Left ventricle myocardium superior (tissue), 1 donor: ENCODE measurements around the gene ANKRD18A. TPM values are rescaled to one million over a fixed set of nuclear protein-coding genes. Genes with fewer than 3 reads are reported as not detected.

ENCODE experiments used
- ATAC-seq: fragments of 200-7000 bp; cut with Tn5 transposase; one replicate; pipeline ENCODE4 v1.9.1; 2020; ENCODE audit warnings: mild to moderate bottlenecking, moderate library complexity
- DNase-seq: peaks from one replicate; pipeline ENCODE4 v3.0.0-alpha.2; 2020
- intact Hi-C: fragments of 100-400 bp; cut with micrococcal nuclease; formaldehyde crosslinking; loops from one replicate; pipeline ENCODE4 v1.11.0; 2022
- long read RNA-seq: library from polyadenylated mRNA; unstranded; transcript quantifications from one replicate; pipeline ENCODE4 v2.0.0, GENCODE V29; 2021
- total RNA-seq: library from RNA; stranded (reverse); fragmentation: NEBNext Ultra II Directional; extraction: Animal tissue kit (Norgen Biotek cat#: 25700); gene quantifications from one replicate; pipeline ENCODE4 v1.2.1, GENCODE V29; 2021
- donor health status: DM: no; HTN: yes; CAD: no; lungs with severe emphysema.

Gene ANKRD18A
- total RNA-seq: 1.4 TPM
- long read RNA-seq, partial matches to known transcripts: 0 of 1 reads
- long read RNA-seq, other reads (novel, unspliced or antisense): 1 of 1 reads

GRCh38 chr9:38620483-38621433, at the start of gene ANKRD18A:
Gene ANKRD18A, minus strand, starts transcription at chr9:38620596. Its CDS starts 311 bp downstream, at chr9:38620285.
- DNase-seq (peak; percentile 87), ATAC-seq (peak; percentile 89)
- intact Hi-C loops: no loop called here

DNA sequence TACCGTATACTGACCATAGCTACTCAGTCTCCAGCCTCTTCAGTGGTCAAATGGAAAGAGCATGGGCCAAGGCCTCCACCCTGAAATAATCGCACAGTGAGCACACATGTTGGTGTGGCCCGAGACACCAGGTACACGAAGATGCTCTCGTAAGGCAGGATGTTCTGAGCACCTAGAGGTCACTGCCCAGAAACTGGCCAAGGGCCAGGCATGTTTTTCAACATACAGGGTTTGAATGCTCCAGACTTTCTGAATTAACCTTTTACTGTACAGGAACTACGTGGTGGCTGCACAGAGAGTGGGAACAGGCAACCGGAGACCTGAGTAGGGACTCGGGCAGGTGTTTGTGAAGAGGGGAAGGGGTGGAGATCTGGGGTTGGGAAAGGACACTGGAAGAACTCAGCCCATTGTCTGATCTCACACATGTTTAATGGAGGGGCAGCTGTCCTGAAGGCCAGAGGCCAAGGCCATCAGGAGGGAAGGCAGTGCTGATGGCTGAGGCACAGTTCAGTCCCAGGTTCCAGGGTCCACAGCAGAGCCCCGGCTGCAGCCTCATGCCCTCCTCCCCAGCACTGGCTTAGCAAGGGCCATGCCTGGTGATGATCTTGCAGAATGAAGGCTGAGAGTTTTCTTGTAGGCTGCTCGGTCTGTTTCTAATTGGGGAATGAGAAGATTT, 48.5 kb upstream of the ANKRD18A start:
- no peak for ATAC-seq
- intact Hi-C loops: no loop called here
- DNase-seq: no peak

DNA sequence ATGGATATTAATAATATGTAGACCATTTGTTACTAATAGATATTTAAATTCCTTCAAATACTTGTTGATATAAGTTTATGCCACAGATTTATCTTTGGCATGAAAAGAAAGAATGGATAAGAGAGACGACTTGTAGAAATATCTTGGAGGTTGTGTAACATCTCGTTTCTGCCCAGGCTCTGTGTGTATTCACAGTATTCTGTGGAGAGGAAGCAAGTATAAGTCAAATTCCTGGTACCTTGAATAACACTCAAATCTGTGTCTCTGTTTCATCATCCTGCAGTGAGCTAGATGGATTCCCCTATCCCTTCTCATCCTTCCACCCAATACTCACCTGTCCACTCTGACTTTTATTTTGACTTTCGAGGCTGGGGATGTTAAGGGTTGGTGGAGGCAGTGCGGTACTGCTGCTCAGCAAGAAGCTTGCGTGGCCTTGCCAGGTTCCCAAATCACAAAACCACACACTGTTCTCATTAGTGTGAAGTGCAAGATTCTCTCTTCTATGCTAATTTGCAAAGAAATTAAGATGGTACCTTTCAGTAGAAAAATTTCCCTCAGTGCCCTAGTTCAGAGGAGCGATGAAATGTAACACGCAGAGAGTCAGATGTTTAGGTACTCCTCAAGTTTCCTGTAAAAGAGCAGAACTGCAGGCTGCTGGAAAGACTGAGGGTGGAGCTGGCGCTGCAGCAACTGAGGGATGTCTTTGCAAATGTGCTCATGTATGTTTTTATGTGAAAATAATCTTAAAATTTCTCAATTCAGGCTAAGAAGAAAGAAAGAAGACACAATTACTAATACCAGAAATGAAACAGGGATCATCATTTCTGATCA, 42.6 kb upstream of the ANKRD18A start:
- DNase-seq: peak; percentile 36
- ATAC-seq: peak; percentile 51
- intact Hi-C loops: no loop called here

GRCh38 chr9:38659538-38659937, 39.1 kb upstream of the ANKRD18A start:
- DNase-seq (no peak), ATAC-seq (no peak)
- intact Hi-C loops: loop anchor here (10.0 kb wide), 1 partner anchor 45 kb away; no protein-coding TSS in a partner anchor

DNA sequence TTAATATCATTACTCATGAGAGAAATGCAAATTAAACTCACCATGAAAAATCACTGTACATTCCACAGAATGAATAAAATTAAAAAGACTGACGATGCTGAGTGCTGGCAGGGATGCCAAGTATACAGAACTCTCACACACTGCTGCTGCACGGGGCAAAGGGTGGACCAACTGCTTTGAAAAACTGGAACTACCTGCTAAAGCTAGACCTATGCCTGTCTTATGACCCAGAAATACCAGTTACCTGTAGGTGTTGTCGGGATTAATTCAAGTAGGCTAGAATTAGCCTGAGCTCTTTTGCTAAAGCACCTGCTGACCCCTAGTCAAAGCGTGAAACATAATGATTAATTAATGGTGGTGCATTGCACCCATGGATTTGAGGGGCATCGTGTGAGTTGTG, 36.5 kb upstream of the ANKRD18A start:
- no peak for DNase-seq
- ATAC-seq: no peak
- intact Hi-C loops: loop anchor here (10.0 kb wide), 1 partner anchor 48 kb away; no protein-coding TSS in a partner anchor

GRCh38 chr9:38652486-38652885, 32.1 kb upstream of the ANKRD18A start:
- intact Hi-C loops: loop anchor here (10.0 kb wide), 1 partner anchor 52 kb away; no protein-coding TSS in a partner anchor
- peak; percentile 16 for ATAC-seq

GRCh38 chr9:38652044-38652443, 31.6 kb upstream of the ANKRD18A start:
- intact Hi-C loops: loop anchor here (10.0 kb wide), 1 partner anchor 53 kb away; no protein-coding TSS in a partner anchor
- no peak for DNase-seq
- ATAC-seq: peak; percentile 1

More at GRCh38 chr9:38652486-38652885, 32.1 kb upstream of the ANKRD18A start:
- no peak for DNase-seq

- intact Hi-C loops: loop anchor here (10.0 kb wide), 1 partner anchor 53 kb away; no protein-coding TSS in a partner anchor
- peak; percentile 62 for DNase-seq
Measured at GRCh38 chr9:38651400-38652042, 31.1 kb upstream of the ANKRD18A start.

GRCh38 chr9:38650564-38650963, 30.2 kb upstream of the ANKRD18A start:
- ATAC-seq (no peak), DNase-seq (no peak)
- intact Hi-C loops: loop anchor here (10.0 kb wide), 1 partner anchor 54 kb away; no protein-coding TSS in a partner anchor

More at GRCh38 chr9:38651400-38652042, 31.1 kb upstream of the ANKRD18A start:
- peak; percentile 74 for ATAC-seq

GRCh38 chr9:38649731-38650363, 29.5 kb upstream of the ANKRD18A start:
- DNase-seq: peak; percentile 69

GRCh38 chr9:38644601-38645000, 24.2 kb upstream of the ANKRD18A start:
- intact Hi-C loops: no loop called here
- ATAC-seq (no peak), DNase-seq (no peak)

More at GRCh38 chr9:38649731-38650363, 29.5 kb upstream of the ANKRD18A start:
- intact Hi-C loops: loop anchor here (10.0 kb wide), 1 partner anchor 55 kb away; no protein-coding TSS in a partner anchor
- ATAC-seq: peak; percentile 85

GRCh38 chr9:38643815-38644173, 23.4 kb upstream of the ANKRD18A start:
- DNase-seq (no peak), ATAC-seq (no peak)
- intact Hi-C loops: no loop called here

GRCh38 chr9:38642951-38643814, 22.8 kb upstream of the ANKRD18A start:
- intact Hi-C loops: no loop called here
- no peak for ATAC-seq
- no peak for DNase-seq

DNA sequence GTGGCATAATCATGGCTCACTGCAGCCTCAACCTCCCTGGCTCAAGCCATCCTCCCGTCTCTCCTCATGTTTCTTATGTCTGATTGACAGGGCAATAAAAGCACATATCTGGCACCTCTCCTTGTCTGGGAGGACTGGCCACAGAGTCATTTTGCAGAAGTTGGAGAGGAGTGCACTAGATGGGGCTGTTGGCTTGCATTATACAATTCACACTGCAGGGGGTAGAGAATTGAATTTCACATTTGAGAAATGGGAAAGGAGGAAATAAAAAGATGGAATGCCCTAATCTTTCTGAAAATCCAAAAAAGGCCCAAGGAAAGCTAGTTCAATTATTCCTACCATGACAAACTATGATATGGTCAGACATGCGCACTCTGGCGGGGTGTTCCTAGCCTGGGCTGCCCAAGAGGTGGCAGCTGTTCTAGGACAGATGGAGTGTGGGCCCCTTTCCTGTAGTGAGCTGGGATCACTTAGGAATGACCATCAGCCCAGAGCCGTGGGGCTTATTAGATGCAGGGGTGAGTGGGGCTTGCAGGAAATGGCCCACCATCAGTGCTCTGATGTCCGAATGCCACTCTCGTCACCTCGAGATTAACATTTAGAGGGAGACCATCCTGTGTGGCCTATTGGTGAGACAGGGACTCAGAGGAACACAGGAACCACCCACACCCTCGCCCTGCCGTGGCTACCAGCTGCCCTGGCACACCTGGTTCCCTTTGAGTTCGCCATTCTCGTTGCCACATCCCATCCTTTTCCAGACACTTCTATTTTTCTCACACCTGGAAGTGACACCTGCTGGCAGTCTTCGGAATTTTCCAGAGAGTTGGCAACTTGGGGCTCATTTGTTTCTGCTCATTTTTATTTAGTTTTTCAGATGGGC, 21.8 kb upstream of the ANKRD18A start:
- intact Hi-C loops: no loop called here
- DNase-seq: no peak
- ATAC-seq: peak; percentile 93

- DNase-seq (no peak), ATAC-seq (no peak)
- intact Hi-C loops: no loop called here
Measured at GRCh38 chr9:38641142-38641541, 20.7 kb upstream of the ANKRD18A start.

- DNase-seq: no peak
- intact Hi-C loops: no loop called here
- no peak for ATAC-seq
Measured at GRCh38 chr9:38639577-38639940, 19.2 kb upstream of the ANKRD18A start.
